ENCODE results near the gene GTF2F1. TPM values are rescaled to one million over a fixed set of nuclear protein-coding genes. Genes with fewer than 3 reads are reported as not detected.
A peak's percentile ranks its signal among the peaks of the same experiment; 100 is the strongest.

The GTF2F1 gene
- polyA plus RNA-seq, 1 of the 3 experiments (the other 2 are of a cell fraction) = 104 TPM

- Histone ChIP-seq H3K9me3 (no peaks in the 10 kb centered on the region), H3K4me3 (ENCODE audit: low read depth in 2 of 2, low read length in 1 of 2) (peak overlapping the region in 1 of 2 experiments; percentile 20; a peak in 2 of 4 replicates), H3K4me2 (peak overlapping the region; percentile 49), H3K27me3 (ENCODE audit: insufficient read depth) (no peaks in the 10 kb centered on the region), H3K79me2 (ENCODE audit: insufficient read depth) (peaks cover 40% of the 10 kb centered on the region), H4K20me1 (ENCODE audit: insufficient read depth) (peaks cover 39% of the 10 kb centered on the region), H3K9me2 (no peaks in the 10 kb centered on the region), H3F3A (replicated peaks; ENCODE audit: insufficient read depth) (peaks cover 6% of the 10 kb centered on the region), H3K9ac (no peak overlapping the region), H2AFZ (ENCODE audit: low read depth) (peak overlapping the region; percentile 85; the same call in 1 of the 2 replicates), H3K27ac (ENCODE audit: low read depth in 2 of 2, low read length in 1 of 2) (peak overlapping the region; percentile 61 to 78; a peak in 3 of 4 replicates), H3K4me1 (ENCODE audit: control insufficient read depth in 1 of 2, insufficient read depth in 2 of 2, low read depth in 1 of 2, low read length in 1 of 2) (peaks cover 10 to 15% of the 10 kb centered on the region in 2 experiments; a peak in 2 of 4 replicates), H3K36me3 (replicated peaks in 1 of 2; ENCODE audit: control insufficient read depth in 1 of 2, insufficient read depth in 2 of 2, low read length in 1 of 2) (peaks cover 5 to 22% of the 10 kb centered on the region in 2 experiments)
- POLR2A ChIA-PET = interaction anchor here (0.5 to 1.6 kb wide), 3 partner anchors 32 to 52 kb away, joined by 4 to 8 read pairs (median 4); partner anchors contain the start of genes ALKBH7 and GTF2F1
- CTCF ChIA-PET = interaction anchor here (0.6 to 1.6 kb wide), 3 partner anchors 14 to 1897 kb away, joined by 3 read pairs; partner anchors contain the start of gene TUBB4A
- peak; percentile 96 for DNase-seq
- WGBS (ENCODE audit: low lambda C conversion rate) = 5% methylated on average over 25 of the region's 43 CpGs
- TF ChIP-seq REST (IDR thresholded peaks at IDR 0.05; ENCODE audit: low read depth, low read length) (no peak), NFIC (IDR thresholded peaks at IDR 0.05; ENCODE audit: borderline replicate concordance) (no peak), FOXJ3 (CRISPR knock-in tag; IDR thresholded peaks at IDR 0.05) (no peak), EP300 (IDR thresholded peaks at IDR 0.05; ENCODE audit: borderline replicate concordance in 1 of 2, low read depth in 1 of 2, low read length in 1 of 2) (no peak), ZBTB33 (IDR thresholded peaks at IDR 0.05; ENCODE audit: borderline replicate concordance, low read depth) (peak; percentile 79; the same call in 1 of the 2 replicates), EZH2phosphoT487 (IDR thresholded peaks at IDR 0.05; ENCODE audit: borderline replicate concordance, low read depth) (no peak), GATA2 (CRISPR knock-in tag; IDR thresholded peaks at IDR 0.05) (no peak), GABPA (IDR thresholded peaks at IDR 0.05; ENCODE audit: low read depth) (peak; percentile 66), SMC3 (IDR thresholded peaks at IDR 0.05; ENCODE audit: low read depth, low read length) (no peak), RAD21 (IDR thresholded peaks at IDR 0.05; ENCODE audit: low read length) (no peak), FOSL2 (IDR thresholded peaks at IDR 0.05; ENCODE audit: borderline replicate concordance, low read depth) (no peak), IRF3 (IDR thresholded peaks at IDR 0.05; ENCODE audit: low read depth, low read length) (peak; percentile 99), RCOR1 (IDR thresholded peaks at IDR 0.05; ENCODE audit: low read length) (no peak), MEF2A (IDR thresholded peaks at IDR 0.05; ENCODE audit: borderline replicate concordance, low read depth) (no peak), PBX3 (IDR thresholded peaks at IDR 0.05) (peak; percentile 96), CHD2 (IDR thresholded peaks at IDR 0.05; ENCODE audit: low read length, partially characterized antibody) (peak; percentile 96), TEAD4 (IDR thresholded peaks at IDR 0.05; ENCODE audit: borderline replicate concordance, insufficient read depth) (no peak), MXI1 (IDR thresholded peaks at IDR 0.05; ENCODE audit: low read depth, low read length) (peak; percentile 32; the same call in 1 of the 2 replicates), POLR2AphosphoS5 (IDR thresholded peaks at IDR 0.05; ENCODE audit: low read depth, low read length) (peak; percentile 16; the same call in 1 of the 2 replicates), MAX (IDR thresholded peaks at IDR 0.05; ENCODE audit: low read depth) (peak; percentile 98), YY1 (IDR thresholded peaks at IDR 0.05; ENCODE audit: low read depth) (no peak), NRF1 (IDR thresholded peaks at IDR 0.05; ENCODE audit: low read depth, low read length) (no peak), FOXM1 (IDR thresholded peaks at IDR 0.05; ENCODE audit: low read depth) (no peak), ELF1 (IDR thresholded peaks at IDR 0.05) (peak; percentile 61; the same call in 1 of the 2 replicates), JUND (IDR thresholded peaks at IDR 0.05) (no peak)
Observed at GRCh38 chr19:6424939-6425731, 32.2 kb upstream of the GTF2F1 start.
